Measurements from ENCODE around the gene ALPI.
"Not testable (repeated sequence)": the region's sequence is repeated elsewhere in the genome, so short reads cannot be mapped to it uniquely, and the experiment has no call there.

Gene ALPI

DNA sequence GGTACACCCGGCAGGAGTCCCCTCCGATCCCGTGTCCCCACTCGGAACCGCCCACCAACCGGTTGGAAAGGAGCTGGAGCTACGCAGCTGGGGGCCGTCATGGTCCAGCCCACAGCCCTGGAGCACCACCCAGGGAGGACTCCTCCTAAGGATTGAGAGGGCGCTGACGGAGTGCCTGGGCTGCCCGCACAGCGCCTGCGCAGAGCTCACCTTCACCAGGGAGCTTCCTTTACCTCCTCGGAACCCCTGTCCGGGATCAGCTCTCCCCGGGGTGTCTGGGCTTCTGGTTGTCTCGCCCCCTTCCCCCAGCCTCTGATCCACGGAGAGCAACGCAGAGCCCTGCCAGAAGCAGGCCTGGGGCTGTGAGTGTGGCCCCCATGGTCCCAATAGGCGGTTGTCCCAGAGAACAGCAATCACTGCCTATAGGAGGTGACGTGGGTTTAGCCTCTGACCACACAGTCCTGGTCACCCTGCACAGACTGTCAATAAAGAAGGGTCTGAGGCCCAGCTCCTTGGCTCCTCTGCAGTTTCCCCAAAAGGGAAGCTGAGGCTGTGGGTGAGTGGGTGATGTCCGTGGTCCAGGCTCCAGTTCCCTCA is 34.7 kb upstream of the ALPI start:
- no peak for DNase-seq

- DNase-seq, result no peak
Measured at GRCh38 chr2:232422051-232422450, 33.9 kb upstream of the ALPI start.

GRCh38 chr2:232422996-232423395 is 33.0 kb upstream of the ALPI start:
- DNase-seq, result not testable (repeated sequence)

- DNase-seq, result not testable (repeated sequence)
Measured at GRCh38 chr2:232423407-232423806, 32.5 kb upstream of the ALPI start.

- no peak for DNase-seq
Measured at GRCh38 chr2:232431705-232432590, 24.0 kb upstream of the ALPI start.

DNA sequence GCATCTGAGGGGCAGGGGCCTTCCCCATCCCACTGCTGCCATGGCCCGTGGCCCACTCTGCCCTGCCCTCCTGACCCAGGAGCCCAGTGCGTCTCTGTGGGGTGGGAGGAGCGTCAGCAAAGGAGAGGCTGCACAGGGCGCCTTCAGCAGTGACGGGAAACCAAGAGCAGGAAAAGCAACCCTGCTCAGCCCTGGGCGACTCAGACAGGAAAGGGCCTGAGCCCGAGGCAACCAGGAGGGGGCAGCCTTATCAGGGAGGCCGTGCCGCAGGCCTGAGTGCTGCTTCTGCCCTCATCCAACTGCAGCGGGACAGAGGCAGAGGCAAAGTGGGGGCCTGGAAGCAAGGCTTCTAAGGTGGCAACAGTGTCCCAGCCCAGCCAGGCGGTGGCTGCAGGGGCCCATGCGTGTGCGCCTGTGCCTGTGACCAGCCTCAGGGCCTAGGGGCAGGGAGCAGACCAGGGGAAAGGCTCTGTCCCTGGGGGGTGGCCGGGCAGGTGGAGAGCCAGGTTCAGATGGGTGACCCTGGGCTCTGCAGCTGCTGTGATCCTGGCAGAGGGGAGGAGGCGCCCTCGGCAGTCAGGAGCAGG is 23.3 kb upstream of the ALPI start:
- DNase-seq, result no peak

DNA sequence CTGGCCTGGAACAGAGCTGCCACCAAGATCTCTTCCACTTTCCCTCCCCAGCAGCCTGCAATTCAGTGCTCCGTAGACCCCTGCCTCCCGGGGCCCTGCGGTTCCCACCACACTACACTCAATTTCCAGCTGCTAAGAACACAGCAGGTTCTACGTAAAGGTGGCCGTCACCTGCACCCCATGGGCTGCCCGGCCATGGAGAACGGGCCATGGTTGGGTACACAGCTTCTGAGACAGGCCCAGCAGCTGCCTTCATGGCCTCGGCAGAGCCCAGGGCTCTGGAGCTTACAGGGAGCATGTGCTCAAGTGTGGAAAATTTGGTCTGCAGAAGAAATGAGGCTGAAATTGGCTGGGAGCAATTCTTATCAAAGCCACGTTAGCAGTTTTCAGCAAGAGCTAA is 22.3 kb upstream of the ALPI start:
- not testable (repeated sequence) for DNase-seq

DNA sequence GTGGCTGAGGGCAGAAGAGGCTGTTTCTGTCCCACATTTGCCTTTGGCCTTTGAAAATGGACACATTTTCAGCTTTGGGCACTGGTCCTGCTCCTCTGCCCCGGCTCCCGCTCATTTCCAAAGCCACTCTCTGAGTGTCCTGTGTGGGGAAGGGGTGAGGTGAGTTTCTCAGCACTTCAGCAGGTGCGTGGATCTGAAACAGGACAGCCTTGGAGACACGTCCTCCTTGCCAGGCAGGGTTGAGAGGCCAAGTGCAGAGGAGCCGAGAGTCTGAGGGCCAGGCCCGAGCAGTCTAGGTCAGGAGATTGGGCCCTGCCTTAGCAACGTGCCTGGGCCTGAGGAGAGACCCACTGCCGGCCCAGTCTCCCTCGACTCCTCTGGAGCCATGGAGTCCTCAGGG is 21.9 kb upstream of the ALPI start:
- DNase-seq, result no peak

- DNase-seq, result no peak
Measured at GRCh38 chr2:232434563-232435374, 21.2 kb upstream of the ALPI start.

- DNase-seq, result no peak
Measured at GRCh38 chr2:232435375-232435648, 20.6 kb upstream of the ALPI start.

DNA sequence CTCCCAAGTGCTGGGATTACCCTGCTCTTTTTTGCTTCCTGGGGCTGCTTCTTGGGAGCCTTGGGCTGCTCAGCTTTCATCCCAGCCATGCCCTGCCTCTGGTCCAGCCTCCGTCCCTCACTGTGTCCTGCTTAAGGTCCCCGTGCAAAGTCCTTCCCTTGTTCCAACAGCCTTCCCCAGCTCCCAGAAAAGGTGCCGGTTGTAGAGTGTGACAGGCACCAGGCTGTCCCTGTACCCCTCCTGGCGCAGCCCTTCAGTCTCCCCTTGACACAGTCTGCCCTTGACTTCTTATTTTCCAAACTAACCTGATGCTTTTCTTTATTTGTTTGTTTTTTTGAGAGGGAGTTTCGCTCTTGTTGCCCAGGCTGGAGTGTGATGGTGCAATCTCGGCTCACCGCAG is 20.1 kb upstream of the ALPI start:
- no peak for DNase-seq

GRCh38 chr2:232436381-232437194 is 19.4 kb upstream of the ALPI start:
- no peak for DNase-seq

GRCh38 chr2:232437195-232437571 is 18.8 kb upstream of the ALPI start:
- no peak for DNase-seq

DNA sequence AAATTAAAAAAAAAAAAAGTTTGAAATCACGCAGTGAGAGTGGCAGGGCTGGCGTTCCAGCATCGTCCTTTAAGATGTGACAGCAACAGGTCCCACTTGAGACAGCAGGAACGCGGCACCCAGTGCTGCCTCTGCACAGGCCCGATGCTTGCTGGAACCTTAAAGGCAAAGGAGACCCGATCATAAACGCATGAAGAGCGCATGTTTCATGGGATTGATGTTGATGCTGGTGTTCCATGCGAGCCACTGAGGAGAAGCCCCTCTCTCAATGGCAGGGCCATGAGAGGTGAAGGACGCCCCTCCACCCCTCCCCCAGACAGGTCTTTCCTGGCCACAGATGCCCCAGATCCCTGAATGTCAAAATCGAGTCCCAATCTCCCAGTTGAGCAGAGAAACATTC is 17.9 kb upstream of the ALPI start:
- no peak for DNase-seq

GRCh38 chr2:232438951-232439757 is 16.8 kb upstream of the ALPI start:
- DNase-seq, result no peak

GRCh38 chr2:232439758-232440135 is 16.2 kb upstream of the ALPI start:
- no peak for DNase-seq

- DNase-seq, result peak; percentile 48
Measured at GRCh38 chr2:232440220-232441018, 15.5 kb upstream of the ALPI start.

DNA sequence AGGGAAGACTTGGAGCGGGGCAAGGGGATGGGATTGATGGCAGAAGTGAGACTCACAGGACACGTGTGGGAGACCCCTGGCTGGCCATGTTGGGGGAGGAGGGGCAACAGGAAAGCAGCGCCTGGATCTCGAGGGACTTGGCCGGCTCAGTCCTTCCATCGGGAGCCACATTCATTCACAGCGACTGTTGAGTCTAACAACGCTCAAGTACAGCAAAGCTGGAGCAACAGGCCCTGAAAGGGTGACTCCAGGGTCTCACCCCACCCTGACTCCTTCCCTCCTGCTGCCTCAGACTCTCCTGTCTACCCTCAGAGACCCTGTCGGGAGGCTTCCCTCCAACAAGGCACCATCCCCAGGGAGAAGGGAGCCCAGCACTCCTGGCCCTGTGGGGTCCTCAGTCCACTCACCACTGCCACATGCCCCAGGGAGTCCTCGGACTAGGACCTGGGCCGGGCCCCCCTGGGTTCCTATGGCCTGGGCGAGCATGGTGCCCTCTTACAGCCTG is 14.8 kb upstream of the ALPI start:
- DNase-seq, result no peak

DNA sequence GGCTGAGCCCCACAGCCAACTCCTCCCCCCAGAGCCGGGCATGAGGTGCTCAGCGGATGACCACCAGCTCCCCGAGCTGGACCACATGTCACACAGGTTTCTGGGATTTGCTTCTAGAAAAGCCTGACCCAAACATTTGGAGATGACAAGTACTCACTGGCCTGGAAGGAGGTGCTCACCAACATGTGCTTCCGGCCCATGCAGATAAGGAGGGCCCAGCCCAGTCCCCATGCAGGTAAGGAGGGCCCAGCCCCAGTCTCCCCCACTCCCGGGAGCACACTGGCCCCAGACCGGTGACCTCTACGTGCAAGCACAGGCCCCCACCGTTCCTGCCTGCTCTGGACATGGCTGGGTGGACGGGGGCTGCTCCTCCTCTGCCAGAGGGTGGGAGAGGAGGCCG is 14.0 kb upstream of the ALPI start:
- not testable (repeated sequence) for DNase-seq

DNA sequence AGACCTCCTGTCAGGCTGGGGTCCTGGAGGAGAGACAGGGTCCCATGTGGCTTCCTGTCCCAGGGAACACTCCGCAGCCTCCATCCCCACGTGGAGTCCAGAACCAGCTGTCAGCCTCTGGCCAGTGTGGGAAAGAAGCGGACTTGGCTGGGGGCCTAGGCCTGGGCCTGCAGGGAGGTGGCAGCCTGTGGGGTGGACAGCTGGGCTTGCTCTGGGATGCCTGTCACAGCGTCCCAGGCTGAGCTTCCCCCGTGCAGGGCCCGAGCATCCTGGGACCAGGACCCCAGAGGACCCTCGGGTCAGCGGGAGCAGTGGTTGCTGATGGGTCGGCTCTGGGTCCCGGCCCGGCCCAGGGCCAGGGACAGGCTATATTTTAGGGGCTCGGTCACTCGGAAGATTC is 13.5 kb upstream of the ALPI start:
- not testable (repeated sequence) for DNase-seq

DNA sequence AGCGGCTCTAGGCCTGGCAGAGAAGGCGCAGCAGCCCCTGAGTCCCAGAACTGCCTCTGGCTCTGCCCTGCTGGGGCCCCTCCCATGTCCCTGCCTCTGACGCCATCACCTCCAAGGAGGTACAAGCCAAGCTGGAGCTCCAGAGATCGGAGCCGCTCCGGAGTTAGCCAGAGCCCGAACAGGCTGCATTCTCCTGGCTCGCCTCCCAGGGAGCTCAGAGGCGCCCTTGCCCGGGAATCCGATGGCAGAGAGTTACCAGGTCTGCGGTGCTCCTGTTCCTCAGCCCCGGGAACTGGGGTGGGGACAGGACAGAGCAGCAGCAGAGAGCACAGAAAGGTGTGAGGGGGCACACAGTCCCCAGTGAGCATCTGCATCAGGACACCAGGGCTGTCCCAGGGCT is 12.9 kb upstream of the ALPI start:
- DNase-seq, result not testable (repeated sequence)

Measured in NK-92 treated with Interleukin-12 subunit alpha and Interleukin-12 subunit beta, amount 100 ng/mL, for 24 hours (cell line).